Osteocyte (in vitro differentiated cells): ENCODE measurements around the gene REXO4. TPM values are rescaled to one million over a fixed set of nuclear protein-coding genes. Genes with fewer than 3 reads are reported as not detected.

Experiments used
- DNase-seq: peaks from one replicate; pipeline ENCODE4 v3.0.0; 2021; ENCODE audit warnings: mixed read lengths; ENCODE audit not compliant: unreplicated experiment; ENCODE audit errors: extremely low spot score
- H3K27ac Mint-ChIP-seq: one replicate; pipeline ENCODE4 v1.8.0; 2021; ENCODE audit warnings: mild to moderate bottlenecking, mixed read lengths; ENCODE audit not compliant: unreplicated experiment
- H3K27me3 Mint-ChIP-seq: one replicate; pipeline ENCODE4 v1.8.0; 2021; ENCODE audit warnings: mixed read lengths; ENCODE audit not compliant: unreplicated experiment
- H3K36me3 Mint-ChIP-seq: one replicate; pipeline ENCODE4 v1.8.0; 2021; ENCODE audit warnings: mixed read lengths; ENCODE audit not compliant: unreplicated experiment
- H3K4me1 Mint-ChIP-seq: one replicate; pipeline ENCODE4 v1.8.0; 2021; ENCODE audit warnings: mixed read lengths; ENCODE audit not compliant: unreplicated experiment
- H3K4me3 Mint-ChIP-seq: one replicate; pipeline ENCODE4 v1.8.0; 2021; ENCODE audit warnings: mild to moderate bottlenecking, moderate library complexity, mixed read lengths; ENCODE audit not compliant: unreplicated experiment
- H3K9me3 Mint-ChIP-seq: one replicate; pipeline ENCODE4 v1.8.0; 2021; ENCODE audit warnings: mixed read lengths; ENCODE audit not compliant: unreplicated experiment
- total RNA-seq: library from RNA; stranded (reverse); gene quantifications from 2 replicates; pipeline ENCODE4 v1.2.1, GENCODE V29; 2021
- TF ChIP-seq, protein P1 (sequence below): fragments of 200-600 bp; sonication (generic); IDR thresholded peaks from 2 replicates; pipeline ENCODE4 v1.5.0; 2021; ENCODE audit warnings: antibody characterized with exemption, mild to moderate bottlenecking, moderate library complexity

REXO4 gene
- total RNA-seq, 1 donor from 2014 or later, result 22.2 TPM

DNA sequence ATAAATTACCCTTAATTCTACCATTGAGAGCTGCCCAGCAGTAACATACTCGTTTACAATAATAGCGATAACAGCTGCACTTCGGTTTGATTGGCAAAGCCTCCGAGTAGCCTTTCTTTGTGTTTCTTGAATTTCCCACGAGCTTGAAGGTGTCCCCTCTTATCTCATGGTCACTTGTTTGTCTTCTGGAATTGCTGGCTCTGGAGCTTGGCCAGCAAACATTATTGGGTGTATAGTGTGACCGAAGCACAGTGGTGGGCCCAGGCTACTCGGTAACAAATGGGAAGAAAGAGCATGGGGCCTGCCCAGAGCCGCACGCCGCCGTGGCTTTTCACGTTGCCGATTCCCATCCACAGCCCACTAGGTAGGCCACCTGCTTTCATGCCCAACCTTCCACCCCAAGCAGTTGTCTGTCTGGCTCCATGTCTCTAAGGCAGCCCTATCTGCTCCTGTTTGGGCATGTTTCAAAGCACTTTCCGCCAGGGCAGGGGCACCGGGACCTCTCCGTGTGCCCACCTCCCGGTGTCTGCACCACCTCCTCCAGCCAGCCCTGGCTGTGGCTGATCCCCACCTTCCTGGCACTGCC lies 33.0 kb downstream of the REXO4 start:
- Mint-ChIP-seq H3K9me3 (no peaks in the 10 kb centered on the region), H3K4me3 (no peak overlapping the region), H3K27me3 (no peaks in the 10 kb centered on the region), H3K36me3 (no peaks in the 10 kb centered on the region), H3K4me1 (no peaks in the 10 kb centered on the region), H3K27ac (no peak overlapping the region)
- DNase-seq, result no peak
- TF ChIP-seq, protein P1, sequence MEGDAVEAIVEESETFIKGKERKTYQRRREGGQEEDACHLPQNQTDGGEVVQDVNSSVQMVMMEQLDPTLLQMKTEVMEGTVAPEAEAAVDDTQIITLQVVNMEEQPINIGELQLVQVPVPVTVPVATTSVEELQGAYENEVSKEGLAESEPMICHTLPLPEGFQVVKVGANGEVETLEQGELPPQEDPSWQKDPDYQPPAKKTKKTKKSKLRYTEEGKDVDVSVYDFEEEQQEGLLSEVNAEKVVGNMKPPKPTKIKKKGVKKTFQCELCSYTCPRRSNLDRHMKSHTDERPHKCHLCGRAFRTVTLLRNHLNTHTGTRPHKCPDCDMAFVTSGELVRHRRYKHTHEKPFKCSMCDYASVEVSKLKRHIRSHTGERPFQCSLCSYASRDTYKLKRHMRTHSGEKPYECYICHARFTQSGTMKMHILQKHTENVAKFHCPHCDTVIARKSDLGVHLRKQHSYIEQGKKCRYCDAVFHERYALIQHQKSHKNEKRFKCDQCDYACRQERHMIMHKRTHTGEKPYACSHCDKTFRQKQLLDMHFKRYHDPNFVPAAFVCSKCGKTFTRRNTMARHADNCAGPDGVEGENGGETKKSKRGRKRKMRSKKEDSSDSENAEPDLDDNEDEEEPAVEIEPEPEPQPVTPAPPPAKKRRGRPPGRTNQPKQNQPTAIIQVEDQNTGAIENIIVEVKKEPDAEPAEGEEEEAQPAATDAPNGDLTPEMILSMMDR, result no peak

DNA sequence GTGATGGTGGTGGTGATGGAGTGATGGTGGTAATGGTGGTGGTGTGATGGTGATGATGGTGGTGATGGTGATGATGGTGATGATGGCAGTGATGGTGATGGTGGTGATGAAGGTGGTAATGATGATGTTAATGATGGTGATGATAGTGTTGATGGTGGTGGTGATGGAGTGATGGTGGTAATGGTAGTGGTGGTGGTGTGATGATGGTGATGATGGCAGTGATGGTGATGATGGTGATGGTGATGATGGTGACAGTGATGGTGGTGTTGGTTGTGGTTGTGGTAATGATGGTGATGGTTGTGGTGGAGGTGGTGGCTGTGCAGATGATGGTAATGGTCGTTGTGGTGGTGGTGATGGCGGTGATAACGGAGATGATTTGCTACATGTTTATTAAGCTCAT lies 34.4 kb downstream of the REXO4 start:
- TF ChIP-seq, protein P1, result no peak
- Mint-ChIP-seq H3K36me3 (no peaks in the 10 kb centered on the region), H3K27me3 (no peaks in the 10 kb centered on the region), H3K9me3 (no peaks in the 10 kb centered on the region), H3K27ac (no peak overlapping the region), H3K4me3 (no peak overlapping the region), H3K4me1 (no peaks in the 10 kb centered on the region)
- no peak for DNase-seq

DNA sequence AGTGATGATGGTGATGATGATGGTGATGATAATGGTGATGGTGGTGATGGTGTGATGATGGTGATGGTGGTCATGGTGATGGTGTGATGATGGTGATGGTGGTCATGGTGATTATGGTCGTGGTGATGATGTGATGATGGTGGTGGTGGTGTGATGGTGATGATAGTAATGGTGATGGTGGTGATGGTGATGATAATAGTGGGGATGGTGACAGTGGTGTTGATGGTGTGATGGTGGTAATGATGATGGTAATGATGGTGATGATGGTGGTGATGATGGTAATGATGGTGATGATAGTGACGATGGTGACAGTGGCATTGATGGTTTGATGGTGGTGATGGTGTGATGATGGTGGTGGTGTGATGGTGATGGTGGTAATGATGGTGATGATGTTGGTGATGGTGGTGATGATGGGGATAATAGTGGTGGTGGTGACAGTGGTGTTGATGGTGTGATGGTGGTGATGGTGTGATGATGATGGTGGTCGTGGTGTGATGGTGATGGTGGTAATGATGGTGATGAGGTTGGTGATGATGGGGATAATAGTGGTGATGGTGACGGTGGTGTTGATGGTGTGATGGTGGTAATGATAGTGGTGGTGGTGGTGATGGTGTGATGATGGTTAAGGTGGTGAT lies 35.2 kb downstream of the REXO4 start:
- Mint-ChIP-seq H3K4me1 (peaks cover 2% of the 10 kb centered on the region), H3K4me3 (no peak overlapping the region), H3K27me3 (no peaks in the 10 kb centered on the region), H3K27ac (no peak overlapping the region), H3K36me3 (no peaks in the 10 kb centered on the region), H3K9me3 (no peaks in the 10 kb centered on the region)
- no peak for DNase-seq
- TF ChIP-seq, protein P1, result no peak

DNA sequence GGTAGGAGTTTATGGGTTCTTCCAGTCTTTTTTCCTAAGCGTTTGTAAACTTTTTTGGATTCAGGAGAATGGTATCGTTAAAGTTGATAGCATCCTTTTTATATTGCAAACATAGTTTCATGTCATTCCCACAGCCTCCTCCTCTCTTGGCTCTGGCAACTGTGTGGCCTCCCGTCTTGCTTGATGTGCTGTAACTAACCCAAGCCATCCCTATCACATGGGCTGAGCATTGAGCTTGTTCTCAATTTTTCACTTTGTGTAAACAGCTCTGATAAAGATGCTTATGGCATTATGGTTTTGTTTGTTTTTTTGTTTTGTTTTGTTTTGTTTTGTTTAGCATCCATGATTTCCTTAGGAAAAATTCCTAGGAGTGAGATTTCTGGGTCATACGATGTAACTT lies 37.1 kb downstream of the REXO4 start:
- no peaks in the 10 kb centered on the region for H3K9me3 Mint-ChIP-seq
- H3K27me3 Mint-ChIP-seq, result no peaks in the 10 kb centered on the region
- no peak overlapping the region for H3K27ac Mint-ChIP-seq
- no peak overlapping the region for H3K4me3 Mint-ChIP-seq
- no peak for DNase-seq
- peaks cover 4% of the 10 kb centered on the region for H3K4me1 Mint-ChIP-seq
- TF ChIP-seq, protein P1, result no peak
- no peaks in the 10 kb centered on the region for H3K36me3 Mint-ChIP-seq

DNA sequence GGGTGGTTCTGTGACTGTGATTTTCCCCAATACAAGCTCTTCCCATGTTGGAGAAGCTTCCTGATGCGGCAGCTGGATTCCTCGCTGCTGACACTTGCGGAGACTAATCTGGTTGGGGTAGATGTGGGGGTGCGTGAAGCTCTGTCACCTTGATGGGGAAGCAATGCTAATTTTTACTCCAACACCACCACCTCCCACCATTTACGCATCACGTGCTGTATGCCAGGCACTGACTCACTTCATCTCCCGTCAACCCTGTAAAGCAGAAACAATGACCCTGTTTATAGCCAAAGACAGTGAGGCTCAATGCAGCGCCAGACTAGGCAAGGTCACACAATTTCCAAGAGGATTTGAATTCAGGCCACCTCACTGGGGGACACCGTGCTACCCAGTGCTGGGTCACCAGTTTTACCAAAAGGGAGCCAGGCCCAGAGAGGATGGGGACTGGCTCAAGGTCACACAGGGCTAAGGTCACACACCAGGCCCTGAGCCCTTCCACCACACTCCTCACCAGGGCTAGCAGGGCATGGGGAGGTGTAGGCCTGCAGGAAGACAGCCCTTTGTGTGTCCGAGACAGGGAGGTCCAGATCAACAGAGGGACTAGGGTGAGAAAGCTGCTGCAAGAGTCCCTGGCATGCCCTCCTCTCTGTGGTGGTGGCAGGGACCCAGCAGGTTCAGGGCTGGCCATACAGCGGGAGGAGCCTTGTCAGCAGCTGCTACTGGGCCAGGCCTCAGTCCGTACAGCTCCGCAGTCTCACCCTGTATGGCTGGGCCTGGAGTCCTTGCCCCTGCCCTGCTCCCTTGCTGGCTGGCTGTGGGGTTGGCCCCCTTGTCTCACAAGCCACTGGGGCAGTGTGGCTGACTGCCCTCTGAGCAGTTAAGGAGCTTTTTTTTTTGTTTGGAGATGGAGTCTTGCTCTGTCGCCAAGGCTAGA lies 38.4 kb downstream of the REXO4 start:
- H3K4me3 Mint-ChIP-seq, result no peak overlapping the region
- H3K27ac Mint-ChIP-seq, result no peak overlapping the region
- DNase-seq, result no peak
- H3K4me1 Mint-ChIP-seq, result peaks cover 10% of the 10 kb centered on the region
- no peaks in the 10 kb centered on the region for H3K9me3 Mint-ChIP-seq
- no peaks in the 10 kb centered on the region for H3K27me3 Mint-ChIP-seq
- TF ChIP-seq, protein P1, result no peak
- H3K36me3 Mint-ChIP-seq, result no peaks in the 10 kb centered on the region
